ENCODE measurements around the gene TBRG4.
"Not testable (repeated sequence)": the region's sequence is repeated elsewhere in the genome, so short reads cannot be mapped to it uniquely, and the experiment has no call there.

Gene TBRG4

DNA sequence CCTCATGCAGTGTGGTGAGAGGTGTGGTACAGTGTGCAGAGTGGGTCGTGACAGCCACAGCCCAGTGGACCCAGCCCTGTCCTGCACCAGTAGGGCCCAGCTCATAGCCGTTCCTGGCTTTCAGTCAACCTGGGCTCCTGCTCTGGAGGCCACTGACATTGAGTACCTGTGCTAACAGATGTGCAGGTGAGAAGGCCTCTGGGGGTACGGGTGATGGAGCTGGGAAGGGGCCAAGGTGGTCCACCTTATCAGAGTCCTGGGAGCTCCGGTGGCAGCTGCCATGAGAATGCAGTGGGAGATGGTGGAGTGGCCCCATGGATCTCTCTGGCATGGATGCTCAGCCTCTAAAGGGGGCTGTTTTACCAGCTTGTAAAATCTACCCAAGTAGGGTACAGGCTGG lies 6.1 kb upstream of the TBRG4 start:
- no peak for DNase-seq (ENCODE audit: low read depth, low spot score)

- DNase-seq (ENCODE audit: low read depth, low spot score): no peak
These were observed 4.6 kb upstream of the TBRG4 start for GRCh38 chr7:45116048-45116447.

DNA sequence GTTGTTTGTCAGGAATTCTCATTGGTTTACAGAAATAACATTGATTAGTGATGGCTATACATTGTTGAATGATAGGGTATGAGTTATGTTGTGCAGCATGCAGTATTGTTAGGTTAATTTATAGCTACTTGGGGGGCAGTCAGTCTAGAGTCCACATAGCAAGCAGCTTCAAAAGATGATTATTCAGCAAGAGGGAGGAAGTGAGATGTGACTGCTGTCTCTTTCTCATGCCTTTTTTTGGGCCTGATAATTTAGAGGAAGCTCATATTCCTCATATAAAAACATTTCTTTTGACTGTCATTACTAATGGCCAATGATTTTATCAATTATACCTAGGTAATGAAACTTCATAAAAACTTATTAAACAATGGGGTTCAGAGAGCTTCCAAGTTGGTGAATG lies 3.4 kb upstream of the TBRG4 start:
- DNase-seq (ENCODE audit: low read depth, low spot score): no peak

GRCh38 chr7:45114257-45114656 lies 2.8 kb upstream of the TBRG4 start:
- DNase-seq (ENCODE audit: low read depth, low spot score): not testable (repeated sequence)

DNA sequence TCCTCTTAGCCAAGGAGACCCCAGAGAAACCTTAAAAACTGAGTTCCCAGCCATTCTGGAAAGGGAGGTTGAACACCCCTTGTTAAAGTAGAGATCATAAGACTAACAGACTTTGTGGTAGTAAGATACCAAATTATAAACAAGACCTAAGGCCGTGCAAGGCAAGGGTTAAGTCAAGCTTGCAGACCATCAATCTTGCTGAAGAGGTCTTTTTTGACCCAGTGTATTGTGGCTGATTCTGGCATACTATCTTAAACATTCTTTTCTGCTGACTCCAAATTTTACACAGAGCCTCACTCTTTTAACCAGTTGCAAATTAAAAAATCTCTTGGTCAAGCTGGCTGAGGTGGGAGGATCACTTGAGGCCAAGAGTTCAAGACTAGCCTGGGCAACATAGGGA lies 1.2 kb upstream of the TBRG4 start:
- DNase-seq (ENCODE audit: low read depth, low spot score): no peak

DNA sequence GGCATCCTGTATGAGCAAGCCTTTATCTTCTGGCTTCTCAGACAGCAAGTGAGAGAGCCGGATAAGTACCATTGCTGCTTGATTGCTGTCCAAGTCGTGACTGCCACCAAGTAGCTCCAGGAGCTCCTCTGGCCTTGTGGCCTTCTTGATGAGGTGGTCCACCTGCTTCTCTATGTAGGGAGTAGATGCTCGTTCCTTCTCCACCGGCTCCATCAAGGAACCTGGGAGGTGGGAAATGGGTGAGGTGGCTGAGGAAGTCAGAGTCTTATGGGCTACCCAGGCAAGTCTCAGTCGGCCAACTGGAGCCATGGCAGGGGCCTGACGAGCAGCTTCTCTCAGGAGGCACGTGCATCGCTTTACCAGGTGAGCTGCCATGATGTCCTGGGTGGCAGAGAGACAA lies 2.6 kb downstream of the TBRG4 start:
- DNase-seq (ENCODE audit: low read depth, low spot score): no peak

DNA sequence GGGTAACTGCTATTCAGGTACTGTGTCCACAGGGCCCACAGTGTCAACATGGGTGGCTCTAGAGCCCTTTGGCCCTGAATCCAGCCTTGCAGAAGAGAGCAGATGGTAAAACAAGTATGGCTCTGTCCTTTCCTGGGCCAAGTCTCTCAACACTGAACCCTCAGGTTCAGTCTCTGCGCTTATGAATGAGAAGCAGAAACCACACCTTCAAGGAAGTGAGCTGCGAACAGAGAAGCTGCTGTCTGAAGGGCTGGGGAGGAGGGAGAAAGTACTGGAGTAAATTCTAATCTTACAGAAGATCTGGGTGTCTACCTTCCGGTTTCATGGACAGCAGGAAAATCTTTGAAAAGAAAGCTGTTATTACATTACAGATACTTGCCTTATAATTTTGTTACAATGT lies 4.1 kb downstream of the TBRG4 start:
- DNase-seq (ENCODE audit: low read depth, low spot score): no peak

GRCh38 chr7:45106820-45107219 lies 4.7 kb downstream of the TBRG4 start:
- DNase-seq (ENCODE audit: low read depth, low spot score): no peak

GRCh38 chr7:45105588-45106188 lies 5.8 kb downstream of the TBRG4 start:
- no peak for DNase-seq (ENCODE audit: low read depth, low spot score)

DNA sequence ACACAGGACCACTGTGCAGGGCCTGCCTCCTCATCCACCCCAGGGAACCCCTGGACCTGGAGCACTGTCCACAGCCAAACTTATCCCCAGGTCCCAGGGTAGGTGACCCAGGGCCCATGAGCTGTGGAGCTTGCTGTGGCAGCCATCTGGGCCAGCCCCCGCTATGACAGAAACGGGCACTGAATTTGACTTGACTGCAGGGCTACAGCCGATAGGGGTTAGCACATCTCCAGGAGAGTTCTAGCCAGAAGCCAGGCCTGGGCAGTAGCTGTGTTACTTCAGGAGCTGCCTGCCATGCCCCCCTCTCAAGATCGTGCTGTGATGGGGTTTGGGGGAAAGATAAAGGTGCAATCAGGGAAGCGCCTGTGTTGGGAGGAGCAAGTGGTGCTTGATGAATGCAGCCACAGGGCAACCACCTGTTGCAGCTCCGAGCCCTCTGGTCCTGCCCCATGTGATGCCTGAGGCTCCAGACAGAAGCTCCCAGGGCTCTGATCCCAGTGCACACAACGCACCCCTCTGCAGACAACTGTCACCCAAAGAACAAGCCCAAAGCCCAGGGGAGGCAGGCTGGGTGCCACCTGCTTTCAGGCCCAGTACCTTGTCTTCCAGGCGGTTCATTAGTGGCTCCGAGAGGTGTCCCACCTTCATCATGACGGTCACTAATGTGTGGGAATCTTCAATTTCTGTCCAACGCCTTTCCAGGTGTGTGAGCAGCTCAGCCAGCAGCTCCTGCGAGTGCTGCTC lies 6.5 kb downstream of the TBRG4 start:
- DNase-seq (ENCODE audit: low read depth, low spot score): no peak

GRCh38 chr7:45103958-45104843 lies 7.3 kb downstream of the TBRG4 start:
- DNase-seq (ENCODE audit: low read depth, low spot score): no peak

DNA sequence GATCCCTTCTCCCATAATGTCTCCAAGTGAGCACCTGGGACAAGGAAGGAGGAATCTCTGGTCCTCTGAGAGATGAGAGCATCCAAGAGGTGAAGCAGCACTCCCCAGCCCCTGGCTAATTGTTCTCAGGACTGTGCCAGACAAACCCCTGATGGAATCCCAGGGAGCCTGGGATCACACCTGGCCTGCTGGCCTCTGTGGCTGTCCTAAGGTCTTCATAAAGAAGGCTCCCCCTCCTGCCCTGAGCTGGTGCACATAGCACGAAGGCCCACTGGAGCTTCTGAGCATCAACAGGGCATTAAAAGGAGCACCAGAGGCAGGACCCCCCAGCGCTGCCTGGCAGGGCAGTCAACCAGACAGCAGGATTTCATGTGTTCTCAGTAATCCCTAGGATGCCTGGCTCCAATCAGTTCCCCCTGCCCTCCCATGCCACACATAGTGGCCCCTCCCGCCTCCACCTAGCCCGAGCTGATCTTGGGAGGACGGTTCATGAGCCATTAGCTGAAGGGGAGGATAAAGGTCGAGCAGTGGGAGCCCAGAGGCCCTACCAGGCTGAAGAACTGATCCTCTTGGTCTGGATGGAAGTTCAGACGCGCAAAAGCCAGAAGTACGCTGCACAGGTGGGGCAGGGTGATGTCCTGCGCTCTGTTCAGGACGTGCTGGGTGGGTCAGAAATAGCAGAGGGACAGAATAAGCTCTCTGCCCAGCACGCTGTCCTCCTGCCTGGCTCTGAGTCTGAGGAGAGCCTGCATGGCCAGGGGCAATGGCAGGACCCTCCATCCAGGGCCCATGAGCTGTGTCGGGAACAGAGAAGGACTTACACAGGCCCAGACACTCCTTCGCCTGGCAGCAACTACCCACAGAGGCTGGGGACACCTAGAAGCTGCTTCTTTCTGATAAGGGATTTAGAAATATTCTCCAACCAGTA lies 8.4 kb downstream of the TBRG4 start:
- no peak for DNase-seq (ENCODE audit: low read depth, low spot score)

DNA sequence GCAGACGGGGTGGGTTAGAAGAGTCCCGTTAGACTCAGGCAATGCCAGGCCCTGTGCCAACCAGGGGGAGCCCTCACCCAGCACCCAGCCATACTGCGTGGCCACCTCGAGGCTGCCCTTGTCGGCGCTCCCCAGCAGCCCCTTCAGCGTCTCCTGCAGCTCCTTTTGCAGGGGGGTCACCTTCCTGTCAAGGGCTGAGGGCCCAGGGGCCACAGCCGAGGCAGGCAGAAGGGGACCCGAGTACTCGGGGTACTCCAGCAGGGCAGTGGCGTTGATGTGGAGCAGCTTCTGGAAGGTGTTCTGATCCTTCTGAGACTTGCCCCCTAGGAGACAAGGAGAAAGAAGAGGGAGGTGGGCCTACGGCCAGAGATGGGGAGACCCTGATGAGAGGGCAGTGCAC lies 9.7 kb downstream of the TBRG4 start:
- no peak for DNase-seq (ENCODE audit: low read depth, low spot score)

DNA sequence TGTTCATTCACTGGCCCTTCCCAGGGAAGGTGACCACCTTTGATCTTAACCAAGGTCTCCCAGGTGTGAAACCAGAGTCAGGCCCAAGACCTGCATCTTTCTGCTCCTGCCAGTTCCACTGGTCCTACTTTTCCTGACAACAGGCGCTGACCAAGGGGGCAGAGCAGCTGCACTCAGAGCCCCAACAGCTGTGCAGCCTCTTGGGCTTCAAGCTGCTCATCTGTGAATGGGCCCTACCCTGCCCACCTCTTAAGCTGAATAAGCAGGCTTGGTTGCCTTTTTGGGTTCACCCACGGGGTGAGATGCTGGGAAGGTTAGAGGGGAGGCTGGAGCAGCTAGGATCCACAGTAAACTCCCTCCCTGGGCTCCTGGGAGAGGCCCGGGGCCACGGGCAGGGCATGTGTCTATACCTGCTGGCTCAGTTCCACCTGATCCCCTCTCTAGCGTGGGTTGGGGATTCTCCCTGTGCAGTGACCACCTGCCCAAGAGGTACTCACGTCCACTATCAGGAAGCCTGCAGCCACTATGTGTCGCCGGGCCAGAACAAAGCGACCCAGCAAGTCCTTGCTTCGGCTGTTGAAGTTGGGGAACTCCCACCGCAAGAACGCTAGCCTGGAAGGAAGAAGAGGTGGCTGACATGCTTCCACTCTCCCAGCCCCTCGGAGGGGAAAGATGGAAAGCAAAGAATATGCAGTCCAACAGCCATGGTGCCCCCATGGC lies 10.6 kb downstream of the TBRG4 start:
- no peak for DNase-seq (ENCODE audit: low read depth, low spot score)

GRCh38 chr7:45099891-45100760 lies 11.4 kb downstream of the TBRG4 start:
- DNase-seq (ENCODE audit: low read depth, low spot score): no peak

DNA sequence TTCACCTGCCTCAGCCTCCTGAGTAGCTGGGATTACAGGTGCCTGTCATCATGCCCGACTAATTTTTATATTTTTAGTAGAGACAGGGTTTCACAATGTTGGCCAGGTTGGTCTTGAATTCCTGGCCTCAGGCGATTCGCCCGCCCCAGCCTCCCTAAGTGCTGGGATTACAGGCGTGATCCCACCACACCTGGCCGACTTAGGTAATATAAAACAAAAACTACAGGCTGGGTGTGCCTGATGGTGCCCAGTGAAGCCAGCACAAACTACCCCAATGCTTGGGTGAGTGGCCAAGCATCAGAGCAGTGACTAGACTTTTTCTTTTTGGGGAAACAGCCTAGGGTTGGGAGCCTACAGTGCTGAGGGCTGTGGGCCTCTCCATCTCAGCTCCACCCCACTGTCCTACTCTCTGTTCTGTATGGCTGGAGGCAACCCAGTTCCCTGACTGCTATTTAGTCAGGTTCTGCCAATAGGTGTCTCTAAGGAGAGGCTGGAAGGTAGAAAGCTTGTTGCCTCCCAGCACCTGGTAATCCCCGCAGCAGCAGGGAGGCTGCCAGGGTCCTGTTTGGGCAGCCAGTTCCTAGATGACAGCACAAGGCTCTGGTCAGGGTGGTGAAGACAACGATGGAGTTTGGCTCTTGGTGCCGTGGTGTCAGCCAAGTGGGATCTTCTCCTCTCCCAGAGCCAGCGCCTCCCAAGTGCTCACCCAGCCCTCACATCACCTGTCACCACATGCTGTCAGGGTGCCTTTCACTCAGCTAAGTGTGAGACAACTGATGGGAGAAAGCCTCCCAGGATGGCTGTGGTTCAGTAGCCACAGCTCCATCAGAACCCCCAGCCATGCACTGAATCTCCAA lies 12.3 kb downstream of the TBRG4 start:
- no peak for DNase-seq (ENCODE audit: low read depth, low spot score)

GRCh38 chr7:45092931-45093235 lies 18.6 kb downstream of the TBRG4 start:
- DNase-seq (ENCODE audit: low read depth, low spot score): no peak

DNA sequence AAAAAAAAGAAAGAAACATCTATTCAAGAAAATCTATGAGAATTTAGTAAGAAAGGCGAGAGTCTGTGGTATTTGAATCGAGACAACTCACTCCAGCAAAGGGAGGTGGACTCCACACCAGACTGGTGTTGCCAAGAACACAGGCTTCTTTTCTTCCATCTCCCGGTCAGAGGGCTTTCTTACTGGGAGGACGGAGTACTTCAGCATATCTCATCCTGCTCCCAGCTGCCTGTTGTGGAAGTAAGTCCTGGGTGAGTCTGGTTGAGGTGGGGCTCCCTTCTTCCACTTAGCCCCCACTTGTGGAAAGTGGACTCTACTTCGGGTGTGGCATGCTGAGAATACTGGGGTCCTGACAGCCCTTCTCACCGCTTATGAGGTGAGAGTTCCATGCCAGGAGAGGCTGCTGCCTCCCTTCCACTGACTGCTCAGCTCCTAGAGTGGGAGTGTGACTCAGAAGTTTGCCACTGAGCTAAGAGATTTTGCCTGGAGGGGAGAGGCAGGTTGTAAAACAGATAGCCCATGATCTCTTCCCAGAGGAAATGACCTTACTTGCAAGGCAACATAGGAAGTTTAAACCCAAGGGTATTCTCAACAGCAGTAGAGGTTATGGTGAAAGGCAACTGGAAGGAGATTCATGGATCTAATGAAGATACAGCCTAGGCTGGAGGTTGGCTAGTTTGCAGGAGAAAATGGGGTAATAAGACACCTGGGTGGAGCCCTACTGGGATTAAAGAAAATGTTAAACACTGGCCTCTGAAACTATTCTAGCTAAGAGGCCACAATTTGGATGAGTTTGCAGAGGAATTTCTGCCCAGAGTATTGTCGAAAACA lies 19.2 kb downstream of the TBRG4 start:
- no peak for DNase-seq (ENCODE audit: low read depth, low spot score)
